HG02759 (cell line): ENCODE results near the gene VPS39.

ENCODE experiments used
- ATAC-seq: cut with Tn5 transposase; IDR thresholded peaks from one replicate; pipeline ENCODE4 v1.9.1; 2021; ENCODE audit warnings: mild to moderate bottlenecking, moderate library complexity; ENCODE audit not compliant: unreplicated experiment

VPS39 gene

GRCh38 chr15:42159381-42160015, 48.6 kb downstream of the VPS39 start:
- ATAC-seq = no peak

DNA sequence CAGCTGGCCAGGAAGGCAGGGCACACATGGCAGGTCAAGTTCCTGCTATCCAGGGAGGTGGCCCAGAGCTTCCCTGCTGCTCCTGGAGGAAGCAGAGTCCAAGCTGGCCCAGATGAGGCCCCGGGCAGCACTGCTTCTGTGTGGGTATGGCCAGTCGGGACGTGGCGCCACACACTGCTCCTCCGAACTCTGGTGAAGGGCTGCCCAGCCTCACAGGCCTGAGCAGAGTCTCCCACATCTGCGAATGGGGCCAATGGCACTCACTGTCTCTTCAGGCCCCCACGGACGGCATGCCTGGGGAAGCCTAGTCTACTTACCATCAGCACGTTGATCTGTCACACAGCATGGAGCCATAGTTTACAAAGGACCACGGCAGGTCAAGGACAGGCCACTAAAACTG, 49.2 kb downstream of the VPS39 start:
- ATAC-seq = no peak

GRCh38 chr15:42157981-42158765, 49.9 kb downstream of the VPS39 start:
- ATAC-seq = no peak

DNA sequence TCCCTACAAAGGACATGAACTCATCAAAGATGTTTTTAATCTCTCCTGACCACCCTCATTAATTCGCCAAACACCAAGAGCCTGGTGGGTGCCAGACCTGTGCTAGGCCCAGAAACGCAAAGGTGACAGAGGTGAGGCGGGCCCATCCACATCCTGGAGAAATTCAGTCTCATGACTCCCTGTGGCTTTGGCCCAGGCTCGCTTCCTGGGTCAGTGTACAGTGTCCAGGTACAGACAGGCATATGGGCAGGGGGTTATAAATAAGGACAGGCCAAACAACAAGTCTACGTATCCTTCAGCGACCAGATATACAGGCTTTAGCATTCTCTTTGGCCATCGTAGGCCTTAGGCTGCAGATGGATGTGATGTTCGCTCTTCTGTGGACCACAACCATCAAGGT, 50.7 kb downstream of the VPS39 start:
- ATAC-seq = no peak

DNA sequence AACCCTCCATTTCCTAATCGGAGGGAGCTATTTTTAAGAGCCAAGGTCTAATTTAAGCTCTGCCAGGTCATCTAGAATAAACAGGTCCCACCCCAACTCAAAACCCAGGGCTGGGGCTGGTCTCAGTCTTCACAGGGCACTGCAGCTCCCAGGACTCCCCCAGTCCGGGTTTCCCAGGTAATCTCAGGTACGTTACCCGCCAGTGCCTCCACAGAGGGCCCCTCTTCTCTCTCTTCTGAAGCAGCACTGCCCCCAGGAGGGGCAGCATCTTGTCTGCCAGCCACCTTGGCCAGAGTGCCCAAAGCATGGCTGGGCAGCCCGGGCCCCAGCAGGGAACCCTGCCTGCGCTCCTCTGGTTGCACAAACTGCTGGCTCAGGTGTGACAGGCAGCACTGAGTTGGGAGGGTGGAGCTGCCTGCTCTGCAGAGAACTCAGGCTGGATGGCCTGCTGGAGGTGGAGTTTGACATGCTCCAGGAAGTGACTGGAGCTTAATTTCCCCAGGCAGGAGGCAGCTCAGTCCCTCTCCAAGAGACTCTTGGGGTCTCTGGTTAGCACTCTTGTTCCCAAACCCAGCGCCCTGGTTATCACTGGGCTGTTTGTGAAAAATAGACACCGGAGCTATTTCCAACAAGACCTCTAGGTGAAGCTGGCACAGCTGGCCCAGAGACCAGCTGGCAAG, 51.7 kb downstream of the VPS39 start, which contains the start of gene PLA2G4F:
Gene PLA2G4F, minus strand, starts transcription at position 394 of the 680 bp plus-strand sequence. Its CDS starts 87 bp downstream, at position 307.
- ATAC-seq = no peak

- ATAC-seq = no peak
These were observed 52.4 kb downstream of the VPS39 start for GRCh38 chr15:42155546-42156242.

DNA sequence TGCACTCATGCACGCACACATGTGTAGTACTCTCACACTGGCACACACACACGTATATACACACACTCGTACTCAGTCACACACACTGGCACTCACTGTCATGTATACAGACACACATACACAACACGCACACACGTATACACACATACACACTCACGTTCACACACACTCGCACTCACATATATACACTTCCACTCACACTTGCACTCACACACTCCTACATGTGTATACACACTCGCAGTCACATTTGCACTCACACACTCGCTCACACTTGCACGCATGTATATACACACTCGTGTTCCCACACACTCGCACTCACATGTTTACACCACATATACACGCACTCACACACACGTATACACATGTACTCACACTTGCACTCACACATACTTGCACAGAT, 53.1 kb downstream of the VPS39 start:
- no peak for ATAC-seq

DNA sequence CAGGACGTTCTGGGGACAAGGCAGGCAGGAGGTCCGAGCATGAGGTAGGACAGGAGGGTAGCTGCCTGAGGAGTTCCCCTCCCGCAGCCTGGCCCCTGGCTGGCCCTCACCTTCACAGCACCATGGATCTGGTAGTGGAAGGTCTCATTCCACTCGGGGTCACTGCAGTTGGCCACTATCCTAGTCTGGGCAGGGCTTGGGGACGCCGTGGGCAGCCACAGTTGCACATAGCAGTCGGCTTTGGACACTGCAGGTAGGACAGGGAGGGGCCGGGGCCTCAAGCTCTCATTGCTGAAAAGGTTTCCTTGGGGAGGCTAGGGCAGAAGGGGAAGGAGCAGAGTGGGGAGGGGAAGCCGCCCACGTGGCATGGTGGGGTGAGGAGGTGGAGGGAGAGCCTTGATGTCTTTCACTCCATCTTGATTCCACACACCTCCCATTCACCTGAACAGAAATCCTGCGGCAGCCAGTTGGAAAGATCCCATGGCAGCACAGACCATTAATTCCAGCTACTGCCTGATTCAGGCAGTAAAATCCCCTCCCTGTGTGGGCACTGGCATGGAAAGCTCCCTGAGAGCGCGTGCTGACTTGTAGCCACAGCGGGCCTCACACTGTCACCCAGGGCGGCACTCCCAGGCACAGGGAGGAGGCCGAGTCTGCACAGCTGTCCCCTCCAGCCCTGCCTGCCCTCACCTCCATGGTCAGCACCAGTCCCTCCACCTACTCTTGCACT, 53.7 kb downstream of the VPS39 start:
- ATAC-seq = no peak

- no peak for ATAC-seq
These were observed 54.3 kb downstream of the VPS39 start for GRCh38 chr15:42153874-42154211.

- no peak for ATAC-seq
These were observed 55.0 kb downstream of the VPS39 start for GRCh38 chr15:42152921-42153698.

GRCh38 chr15:42152196-42152920, 55.7 kb downstream of the VPS39 start:
- ATAC-seq = no peak

GRCh38 chr15:42151736-42152135, 56.4 kb downstream of the VPS39 start:
- ATAC-seq = no peak

DNA sequence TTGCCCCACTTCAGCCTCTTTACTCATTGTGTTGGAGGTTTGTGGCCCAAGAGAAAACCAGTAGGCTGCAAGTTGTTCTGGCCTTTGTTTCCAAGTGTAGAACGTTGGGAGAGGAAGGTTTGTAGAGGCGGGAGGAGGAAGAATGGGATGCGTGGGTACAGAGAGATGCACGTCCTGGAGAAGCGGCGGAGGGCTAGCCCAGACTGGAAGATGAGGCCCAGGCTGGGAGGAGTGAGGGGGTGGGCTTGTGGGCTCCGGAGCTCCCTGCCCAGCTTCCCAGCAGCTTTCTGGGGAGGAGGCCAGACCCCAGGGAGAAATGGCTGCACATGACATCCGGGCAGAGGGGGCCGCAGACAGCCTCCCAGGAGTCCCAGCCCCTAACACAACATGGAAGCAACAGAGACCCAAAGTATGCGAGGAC, 57.0 kb downstream of the VPS39 start:
- no peak for ATAC-seq

DNA sequence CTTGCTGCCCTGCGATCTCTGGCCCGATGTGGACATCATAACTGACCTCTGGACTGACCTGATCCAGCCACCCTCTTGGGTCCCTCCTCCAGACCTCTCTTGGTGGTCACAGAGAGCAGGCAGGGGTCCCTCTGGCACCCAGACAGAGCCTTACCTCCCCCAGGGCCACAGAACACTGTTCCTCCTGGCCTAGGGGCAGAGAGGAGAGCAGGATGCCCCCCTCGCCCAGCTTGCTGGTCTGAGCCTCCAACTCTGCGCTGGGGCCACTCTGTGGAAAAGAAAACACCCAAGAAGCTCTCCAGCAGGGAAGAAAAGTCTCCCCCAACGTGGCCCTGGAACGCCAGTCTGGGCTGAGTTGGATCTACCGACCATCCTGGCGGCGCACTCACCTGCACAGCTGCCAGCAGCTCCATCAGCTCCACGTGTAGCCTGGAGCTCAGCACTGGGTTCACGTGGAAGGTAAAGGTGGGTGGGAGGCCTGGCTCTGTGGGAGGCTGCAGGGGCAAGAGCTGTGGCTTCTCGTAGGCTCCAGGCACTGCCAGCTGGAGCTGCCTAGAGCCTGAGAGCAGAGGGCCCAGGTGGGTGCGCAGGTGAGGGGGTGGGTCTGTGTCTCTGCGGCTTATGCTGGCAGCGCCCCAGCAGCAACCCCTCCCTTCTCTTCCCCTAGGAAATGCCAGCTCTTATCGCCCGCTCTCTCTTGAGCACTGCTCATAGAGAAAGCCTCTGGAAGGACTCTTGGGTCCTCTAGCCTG, 57.7 kb downstream of the VPS39 start:
- ATAC-seq = no peak

DNA sequence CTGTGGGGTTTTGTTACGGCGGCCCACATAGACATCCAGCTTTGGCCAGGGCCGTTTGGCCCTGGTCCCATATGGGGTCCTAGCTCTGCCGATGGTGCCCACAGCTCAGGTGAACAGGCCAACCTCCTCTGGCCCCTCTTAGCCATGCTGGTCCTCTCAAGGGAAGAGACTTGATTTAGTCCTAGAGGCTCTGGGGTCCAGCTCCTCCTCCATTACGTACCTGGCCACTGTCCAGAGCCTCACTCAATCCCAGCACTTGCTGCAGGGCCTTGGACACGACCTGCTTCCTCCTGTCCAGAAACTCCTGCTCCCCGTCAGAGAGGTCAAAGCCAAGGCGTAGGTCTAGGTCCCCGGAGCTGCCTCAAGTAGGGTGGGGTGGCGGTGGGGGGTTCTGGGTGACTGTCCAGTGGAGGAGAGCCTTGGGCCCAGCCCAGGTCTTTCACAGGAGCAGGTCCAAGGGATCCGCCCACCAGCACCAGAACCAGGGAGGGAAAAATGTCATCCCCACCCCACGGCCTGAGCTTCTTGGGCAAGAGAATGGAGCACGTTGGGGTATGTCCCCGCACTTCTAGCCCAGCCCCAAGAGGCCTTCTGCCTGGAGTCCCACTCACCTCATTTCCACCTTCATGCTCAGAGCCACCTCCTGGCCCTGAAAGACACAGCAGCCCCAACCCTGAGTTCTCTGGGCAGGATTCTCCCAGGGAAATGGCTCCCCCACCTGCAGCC, 58.4 kb downstream of the VPS39 start:
- no peak for ATAC-seq

DNA sequence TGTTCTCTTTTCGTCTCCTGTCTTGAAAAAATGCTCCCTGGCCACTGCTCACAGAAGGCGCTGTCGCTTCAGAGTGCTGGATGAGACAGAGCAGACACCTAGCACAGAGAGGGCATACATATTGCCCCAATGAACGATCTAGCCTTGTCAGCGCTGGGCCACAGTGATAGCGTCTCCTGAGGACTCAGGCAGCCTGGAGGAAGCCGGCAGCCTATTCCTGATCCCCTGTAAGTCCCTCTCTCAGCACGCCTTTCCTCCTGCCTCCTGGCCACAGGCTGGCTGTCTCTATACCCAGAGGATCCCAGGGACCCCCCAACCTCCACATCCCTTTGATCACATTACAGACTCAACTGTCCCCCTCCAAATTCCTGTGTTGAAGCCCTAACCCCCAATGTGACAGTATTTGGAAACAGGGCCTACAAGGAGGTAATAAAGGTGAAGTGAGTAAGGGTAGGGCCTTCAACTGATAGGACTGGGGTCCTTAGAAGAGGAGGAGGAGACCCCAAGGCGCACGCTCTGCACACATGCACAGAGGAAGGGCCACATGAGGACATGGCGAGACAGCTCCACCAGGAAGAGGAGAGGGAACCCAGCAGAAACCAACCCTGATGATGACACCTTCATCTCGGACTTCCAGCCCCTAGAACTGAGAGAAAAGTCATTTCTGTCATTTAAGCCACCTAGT, 59.2 kb downstream of the VPS39 start:
- no peak for ATAC-seq

- no peak for ATAC-seq
These were observed 60.7 kb downstream of the VPS39 start for GRCh38 chr15:42147431-42147735.
